ENCODE data around the gene SETDB1. TPM values are rescaled to one million over a fixed set of nuclear protein-coding genes. Genes with fewer than 3 reads are reported as not detected.

Gene SETDB1
- total RNA-seq, 1 experiment from 2014 or later, result 53.6 TPM

GRCh38 chr1:150999926-151000325 is 73.8 kb downstream of the SETDB1 start:
- DNase-seq (ENCODE audit: extremely low read depth, low read depth), result no peak

DNA sequence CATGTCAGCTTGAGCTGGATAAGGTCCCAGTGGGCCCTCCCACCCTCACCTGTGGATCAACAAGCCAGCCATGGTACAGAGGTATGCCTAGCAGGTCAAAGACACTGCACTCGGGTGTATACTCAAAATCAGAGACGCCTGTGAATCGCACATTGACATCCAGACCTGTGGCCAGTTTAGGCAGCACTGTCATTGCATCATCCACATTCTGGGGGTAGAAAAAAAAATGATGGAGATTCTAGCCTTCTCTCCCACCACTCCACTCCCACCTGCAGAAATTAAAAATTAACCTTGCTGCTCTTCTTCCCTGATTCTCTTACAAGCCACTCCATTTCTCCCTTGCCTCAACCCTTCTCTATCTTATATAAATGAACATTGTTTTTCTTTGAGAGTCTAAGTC is 74.2 kb downstream of the SETDB1 start:
- no peak for DNase-seq (ENCODE audit: extremely low read depth, low read depth)

- no peak for DNase-seq (ENCODE audit: extremely low read depth, low read depth)
Measured at GRCh38 chr1:151001602-151002001, 75.4 kb downstream of the SETDB1 start.

DNA sequence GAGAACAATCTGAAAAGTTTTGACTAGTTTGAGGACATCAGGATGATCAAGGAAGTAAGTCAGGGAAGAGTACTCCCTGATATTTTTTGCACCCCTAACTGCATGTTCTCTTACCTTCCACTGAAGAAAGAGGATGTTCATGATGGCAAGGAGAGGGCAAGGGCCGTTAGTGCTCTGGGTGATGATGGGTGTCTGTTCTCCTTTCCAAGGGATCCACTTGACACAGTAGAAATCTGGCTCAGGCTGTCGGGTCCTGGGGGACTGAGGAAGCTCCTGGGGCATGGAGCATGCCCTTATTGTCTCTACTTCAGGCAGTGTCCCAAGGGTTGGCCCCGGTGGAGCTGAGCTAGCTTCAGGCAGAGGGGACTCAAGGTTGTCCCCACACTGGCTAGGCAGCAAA is 75.9 kb downstream of the SETDB1 start:
- DNase-seq (ENCODE audit: extremely low read depth, low read depth), result no peak

DNA sequence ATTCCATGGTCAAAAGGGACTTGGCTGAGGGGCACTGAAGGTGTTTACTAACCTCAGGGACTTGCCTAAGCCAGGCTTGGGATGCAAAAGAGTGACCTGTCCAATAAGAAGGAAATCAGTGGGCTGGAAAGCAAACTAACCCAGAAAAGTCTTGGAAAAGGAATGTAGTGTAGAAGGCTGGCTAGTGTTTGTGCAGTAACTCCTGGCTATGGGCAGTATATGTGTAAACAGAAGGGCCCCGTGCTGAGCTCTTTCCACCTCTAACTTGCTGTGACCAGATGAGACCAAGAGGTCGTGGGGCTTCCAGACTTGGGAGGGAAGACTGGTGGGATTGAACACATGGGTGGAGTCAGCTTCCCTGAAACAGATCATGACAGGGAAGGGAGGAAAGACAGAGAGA is 76.4 kb downstream of the SETDB1 start:
- no peak for DNase-seq (ENCODE audit: extremely low read depth, low read depth)

DNA sequence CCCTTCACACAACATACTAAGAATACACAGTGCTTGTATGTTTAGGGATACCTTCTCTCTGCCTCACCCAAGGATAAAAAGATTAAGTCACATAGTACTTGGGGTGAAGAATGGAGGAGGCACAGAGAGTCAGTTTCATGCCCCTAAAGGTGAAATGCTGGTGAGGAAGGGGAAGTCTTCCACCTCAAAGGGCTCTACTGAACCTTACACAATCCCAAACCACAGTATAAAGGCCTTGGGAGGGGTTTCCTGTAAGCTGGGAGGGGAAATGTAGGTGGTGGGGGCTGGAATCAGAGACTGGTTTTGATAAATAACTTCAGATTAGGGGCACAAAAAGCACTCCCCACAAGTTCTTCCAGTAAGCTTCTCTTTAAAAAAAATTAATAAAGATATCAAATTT is 77.0 kb downstream of the SETDB1 start:
- DNase-seq (ENCODE audit: extremely low read depth, low read depth), result no peak

DNA sequence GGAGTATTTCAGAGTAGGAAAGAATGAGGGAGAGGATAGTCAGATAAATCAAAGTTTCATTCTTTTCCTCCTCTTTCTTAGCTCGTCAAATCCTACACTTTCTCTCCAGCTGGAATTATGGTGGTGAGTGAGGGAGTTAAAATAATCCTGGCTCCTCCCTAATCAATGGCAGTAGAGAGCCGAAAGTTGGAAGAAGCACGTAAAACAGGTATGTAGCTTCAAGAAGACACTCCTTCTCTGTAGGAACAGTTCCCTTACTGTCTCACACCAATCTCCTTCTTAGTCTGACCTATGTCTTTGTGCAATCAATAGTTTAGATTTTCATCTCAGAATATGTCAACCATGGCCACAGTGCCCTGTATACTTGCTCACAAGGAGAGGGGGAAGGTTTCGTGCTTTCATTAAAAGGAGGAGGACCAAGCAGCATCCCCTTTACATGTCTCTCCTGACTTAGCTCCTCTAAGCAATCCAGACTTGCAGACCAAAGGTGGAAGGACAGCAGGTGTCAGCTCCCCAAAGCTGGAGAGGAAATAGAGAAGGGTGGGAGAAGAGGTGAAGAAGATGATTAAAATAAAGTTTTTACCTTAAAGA is 79.7 kb downstream of the SETDB1 start:
- no peak for DNase-seq (ENCODE audit: extremely low read depth, low read depth)

- DNase-seq (ENCODE audit: extremely low read depth, low read depth), result peak; percentile 88
Measured at GRCh38 chr1:151006327-151007052, 80.3 kb downstream of the SETDB1 start, which contains the start of gene MINDY1. MINDY1 (minus strand) TSS chr1:151006902; CDS start chr1:151002617, 4,285 bp downstream.

DNA sequence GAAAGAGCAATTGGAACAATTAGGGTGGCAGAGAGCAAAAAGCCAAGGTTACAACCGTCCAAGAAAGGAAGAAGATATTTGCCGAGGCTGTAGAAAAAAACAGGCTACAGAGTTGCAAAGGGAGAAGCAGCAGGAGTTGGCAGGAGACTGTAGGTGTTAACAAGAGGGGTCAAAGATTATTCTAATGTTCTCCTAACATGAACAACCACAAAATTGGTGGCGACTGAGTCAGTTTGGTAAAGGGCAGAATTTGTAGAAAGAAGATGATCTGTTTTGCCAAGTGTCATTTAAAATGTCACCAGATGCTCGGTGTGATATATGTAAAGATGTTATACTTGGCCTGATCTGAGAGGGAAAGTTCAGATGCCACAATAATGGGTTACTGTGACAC is 81.7 kb downstream of the SETDB1 start:
- DNase-seq (ENCODE audit: extremely low read depth, low read depth), result no peak

DNA sequence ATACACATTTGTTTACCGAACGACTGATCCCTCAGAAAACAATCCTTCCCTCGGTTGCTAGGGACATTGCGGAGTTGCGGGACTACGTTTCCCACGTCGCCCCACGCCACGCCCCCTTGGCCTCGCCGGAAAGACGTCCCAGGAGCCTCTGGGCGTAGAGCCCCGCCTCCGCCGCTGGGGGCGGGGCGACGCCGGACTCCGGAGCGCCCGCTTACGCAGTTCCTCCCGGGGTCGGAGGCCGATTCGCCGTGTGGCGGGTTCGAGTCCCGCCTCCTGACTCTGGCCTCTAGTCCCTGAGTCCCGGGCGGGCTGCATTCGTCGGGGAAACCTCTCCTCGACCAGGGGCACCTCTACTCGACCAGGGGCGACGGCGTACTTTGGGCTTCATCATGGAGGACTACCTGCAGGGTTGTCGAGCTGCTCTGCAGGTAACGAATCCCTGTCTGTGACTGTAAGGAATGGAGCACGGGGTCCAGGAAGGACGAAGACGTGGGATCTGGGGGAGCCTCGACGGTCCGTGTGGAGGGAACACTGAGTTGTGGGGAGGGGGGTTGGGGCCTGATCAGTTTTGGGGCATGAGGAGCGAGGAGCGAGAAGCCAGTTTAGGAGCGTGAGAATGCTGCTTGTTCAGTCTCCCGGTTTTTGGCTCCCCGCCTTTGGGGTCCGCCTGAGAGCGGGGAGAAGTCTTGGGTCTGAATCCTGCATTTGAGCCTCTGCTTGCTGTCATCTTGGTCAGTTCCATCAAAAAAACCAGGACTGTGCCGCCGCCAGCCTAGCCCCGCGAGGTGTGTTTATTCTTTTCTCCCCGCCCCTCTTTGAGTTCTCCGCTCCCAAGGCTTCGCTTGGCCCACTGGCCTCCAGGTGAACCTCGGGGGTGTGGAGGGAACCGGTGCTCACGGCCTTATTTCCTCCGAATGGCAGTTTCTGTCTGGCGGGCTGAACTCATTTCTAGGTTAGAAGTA is 82.4 kb downstream of the SETDB1 start, which contains the start of gene PRUNE1:
Gene PRUNE1, plus strand, starts transcription at position 206 of the 962 bp plus-strand sequence. Its CDS starts 184 bp downstream, at position 390.
- DNase-seq (ENCODE audit: extremely low read depth, low read depth), result peak; percentile 98

DNA sequence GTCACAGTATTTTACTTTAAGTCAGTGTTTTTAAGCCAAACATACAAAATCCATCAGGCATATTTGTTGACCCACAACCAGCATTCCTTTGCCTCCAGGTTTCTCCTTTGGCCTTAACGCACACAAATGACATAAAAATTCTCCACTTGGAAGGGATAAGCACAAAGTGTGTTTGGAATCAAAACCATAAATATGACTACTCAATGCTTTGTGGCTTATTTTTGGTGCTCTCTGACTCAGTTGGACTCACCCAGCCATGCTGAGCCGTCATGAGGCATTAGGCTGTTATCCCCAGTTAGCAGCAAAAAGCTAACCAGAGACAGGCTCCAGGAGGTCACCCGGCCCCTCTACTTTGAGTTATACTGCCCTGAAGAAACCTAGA is 83.0 kb downstream of the SETDB1 start:
- no peak for DNase-seq (ENCODE audit: extremely low read depth, low read depth)

DNA sequence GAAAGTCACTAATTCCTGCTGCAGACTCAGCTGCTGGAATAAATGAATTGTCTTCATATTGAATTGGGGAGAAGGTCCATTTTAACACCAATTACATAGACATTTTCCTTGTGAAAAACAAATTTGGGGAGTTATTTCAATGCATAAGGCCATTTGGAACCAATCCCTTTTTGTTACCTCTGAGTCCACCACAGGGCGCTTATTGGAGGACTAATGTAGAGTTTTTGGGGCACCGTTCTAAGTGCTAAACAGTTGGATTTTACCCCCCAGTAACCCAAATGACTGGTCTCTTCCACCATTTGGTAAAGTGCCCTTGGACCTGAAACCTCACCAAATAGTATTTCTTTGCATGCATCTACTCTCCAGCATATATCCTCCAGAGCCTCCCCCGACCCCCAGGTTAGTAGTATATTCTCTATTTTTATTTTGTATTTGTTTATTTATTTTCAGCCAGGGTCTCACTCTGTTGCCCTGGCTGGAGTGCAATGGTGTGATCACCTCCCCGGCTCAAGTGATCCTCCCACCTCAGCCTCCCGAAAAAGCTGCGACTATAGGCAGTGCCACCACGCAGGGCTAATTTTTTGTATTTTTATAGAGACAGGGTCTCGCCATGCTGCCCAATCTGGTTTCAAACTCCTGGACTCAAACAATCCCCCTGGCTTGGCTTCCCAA is 83.6 kb downstream of the SETDB1 start:
- no peak for DNase-seq (ENCODE audit: extremely low read depth, low read depth)

- no peak for DNase-seq (ENCODE audit: extremely low read depth, low read depth)
Measured at GRCh38 chr1:151010346-151010726, 84.2 kb downstream of the SETDB1 start.

GRCh38 chr1:151011154-151011850 is 85.1 kb downstream of the SETDB1 start:
- DNase-seq (ENCODE audit: extremely low read depth, low read depth), result no peak

GRCh38 chr1:151012684-151013471 is 86.7 kb downstream of the SETDB1 start:
- no peak for DNase-seq (ENCODE audit: extremely low read depth, low read depth)

GRCh38 chr1:151013518-151013917 is 87.4 kb downstream of the SETDB1 start:
- DNase-seq (ENCODE audit: extremely low read depth, low read depth), result no peak

Data from NCI-H460 (cell line).